ENCODE measurements around the gene PRKAB2.

- TF ChIP-seq CTCF (conservative IDR thresholded peaks at IDR 0.05; ENCODE audit: low read depth, low read length) (no peak), RAD21 (IDR thresholded peaks at IDR 0.05; ENCODE audit: low read length) (no peak), POLR2A (IDR thresholded peaks at IDR 0.05; ENCODE audit: low read depth, low read length) (no peak)
- TF ChIP-seq, protein P1, sequence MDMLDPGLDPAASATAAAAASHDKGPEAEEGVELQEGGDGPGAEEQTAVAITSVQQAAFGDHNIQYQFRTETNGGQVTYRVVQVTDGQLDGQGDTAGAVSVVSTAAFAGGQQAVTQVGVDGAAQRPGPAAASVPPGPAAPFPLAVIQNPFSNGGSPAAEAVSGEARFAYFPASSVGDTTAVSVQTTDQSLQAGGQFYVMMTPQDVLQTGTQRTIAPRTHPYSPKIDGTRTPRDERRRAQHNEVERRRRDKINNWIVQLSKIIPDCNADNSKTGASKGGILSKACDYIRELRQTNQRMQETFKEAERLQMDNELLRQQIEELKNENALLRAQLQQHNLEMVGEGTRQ (IDR thresholded peaks at IDR 0.05; ENCODE audit: low read depth, low read length) = no peak
These were observed 29.5 kb upstream of the PRKAB2 start for GRCh38 chr1:147201786-147202185.

All from IMR-90 (cell line).